Ishikawa (cell line): ENCODE data around the gene CD74.

Experiments used
- CEBPB ChIP-seq: IDR thresholded peaks from 2 replicates; pipeline ENCODE4 v1.6.1; 2012
- CREB1 ChIP-seq: IDR thresholded peaks from 2 replicates; pipeline ENCODE4 v1.6.1; 2012; ENCODE audit warnings: low read depth
- EGR1 ChIP-seq: IDR thresholded peaks from 2 replicates; pipeline ENCODE4 v1.6.1; 2012
- FOXM1 ChIP-seq: IDR thresholded peaks from 2 replicates; pipeline ENCODE4 v1.6.1; 2012; ENCODE audit warnings: low read depth, borderline replicate concordance
- NFIC ChIP-seq: IDR thresholded peaks from 2 replicates; pipeline ENCODE4 v1.6.1; 2012
- RAD21 ChIP-seq: IDR thresholded peaks from 2 replicates; pipeline ENCODE4 v1.6.1; 2012; ENCODE audit warnings: low read depth
- TAF1 ChIP-seq: IDR thresholded peaks from 2 replicates; pipeline ENCODE4 v1.6.1; 2012; ENCODE audit warnings: low read depth, mild to moderate bottlenecking
- TCF12 ChIP-seq: IDR thresholded peaks from 2 replicates; pipeline ENCODE4 v1.6.1; 2012; ENCODE audit warnings: low read depth
- TEAD4 ChIP-seq: IDR thresholded peaks from 2 replicates; pipeline ENCODE4 v1.6.1; 2012
- YY1 ChIP-seq: IDR thresholded peaks from 2 replicates; pipeline ENCODE4 v1.6.1; 2012; ENCODE audit warnings: low read depth
- ZBTB7A ChIP-seq: IDR thresholded peaks from 2 replicates; pipeline ENCODE4 v1.6.1; 2012; ENCODE audit warnings: low read depth
- TF ChIP-seq, protein P1 (sequence below): IDR thresholded peaks from 2 replicates; pipeline ENCODE4 v1.6.1; 2012; ENCODE audit warnings: low read depth, mild to moderate bottlenecking
- TF ChIP-seq, protein P2 (sequence below): IDR thresholded peaks from 2 replicates; pipeline ENCODE4 v1.6.1; 2012
- TF ChIP-seq, protein P3 (sequence below): IDR thresholded peaks from 2 replicates; pipeline ENCODE4 v1.6.1; 2012

The CD74 gene

DNA sequence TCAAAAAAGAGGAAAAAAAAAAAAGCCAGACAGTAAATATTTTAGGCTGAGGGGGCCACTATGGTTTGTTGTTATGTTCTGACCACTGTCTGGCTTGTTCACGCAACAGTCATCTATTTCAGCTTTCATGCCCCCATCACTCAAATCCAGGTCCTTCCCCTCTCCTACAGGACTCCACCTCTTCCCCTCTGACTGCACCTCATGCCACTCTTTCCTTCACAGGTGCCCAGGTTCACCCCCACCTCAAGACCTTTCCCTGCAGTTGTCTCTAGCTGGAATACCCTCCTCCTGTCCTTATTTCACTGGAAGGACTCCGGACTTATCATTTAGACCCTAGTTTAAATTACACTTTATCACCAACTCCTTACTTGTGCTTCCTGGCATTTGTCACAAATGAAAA lies 33.4 kb upstream of the CD74 start:
- TF ChIP-seq TEAD4 (no peak), TCF12 (no peak), NFIC (no peak), FOXM1 (no peak), ZBTB7A (no peak)
- TF ChIP-seq, protein P1, sequence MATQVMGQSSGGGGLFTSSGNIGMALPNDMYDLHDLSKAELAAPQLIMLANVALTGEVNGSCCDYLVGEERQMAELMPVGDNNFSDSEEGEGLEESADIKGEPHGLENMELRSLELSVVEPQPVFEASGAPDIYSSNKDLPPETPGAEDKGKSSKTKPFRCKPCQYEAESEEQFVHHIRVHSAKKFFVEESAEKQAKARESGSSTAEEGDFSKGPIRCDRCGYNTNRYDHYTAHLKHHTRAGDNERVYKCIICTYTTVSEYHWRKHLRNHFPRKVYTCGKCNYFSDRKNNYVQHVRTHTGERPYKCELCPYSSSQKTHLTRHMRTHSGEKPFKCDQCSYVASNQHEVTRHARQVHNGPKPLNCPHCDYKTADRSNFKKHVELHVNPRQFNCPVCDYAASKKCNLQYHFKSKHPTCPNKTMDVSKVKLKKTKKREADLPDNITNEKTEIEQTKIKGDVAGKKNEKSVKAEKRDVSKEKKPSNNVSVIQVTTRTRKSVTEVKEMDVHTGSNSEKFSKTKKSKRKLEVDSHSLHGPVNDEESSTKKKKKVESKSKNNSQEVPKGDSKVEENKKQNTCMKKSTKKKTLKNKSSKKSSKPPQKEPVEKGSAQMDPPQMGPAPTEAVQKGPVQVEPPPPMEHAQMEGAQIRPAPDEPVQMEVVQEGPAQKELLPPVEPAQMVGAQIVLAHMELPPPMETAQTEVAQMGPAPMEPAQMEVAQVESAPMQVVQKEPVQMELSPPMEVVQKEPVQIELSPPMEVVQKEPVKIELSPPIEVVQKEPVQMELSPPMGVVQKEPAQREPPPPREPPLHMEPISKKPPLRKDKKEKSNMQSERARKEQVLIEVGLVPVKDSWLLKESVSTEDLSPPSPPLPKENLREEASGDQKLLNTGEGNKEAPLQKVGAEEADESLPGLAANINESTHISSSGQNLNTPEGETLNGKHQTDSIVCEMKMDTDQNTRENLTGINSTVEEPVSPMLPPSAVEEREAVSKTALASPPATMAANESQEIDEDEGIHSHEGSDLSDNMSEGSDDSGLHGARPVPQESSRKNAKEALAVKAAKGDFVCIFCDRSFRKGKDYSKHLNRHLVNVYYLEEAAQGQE = no peak
- TF ChIP-seq, protein P2, sequence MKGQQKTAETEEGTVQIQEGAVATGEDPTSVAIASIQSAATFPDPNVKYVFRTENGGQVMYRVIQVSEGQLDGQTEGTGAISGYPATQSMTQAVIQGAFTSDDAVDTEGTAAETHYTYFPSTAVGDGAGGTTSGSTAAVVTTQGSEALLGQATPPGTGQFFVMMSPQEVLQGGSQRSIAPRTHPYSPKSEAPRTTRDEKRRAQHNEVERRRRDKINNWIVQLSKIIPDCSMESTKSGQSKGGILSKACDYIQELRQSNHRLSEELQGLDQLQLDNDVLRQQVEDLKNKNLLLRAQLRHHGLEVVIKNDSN = no peak
- TF ChIP-seq, protein P3, sequence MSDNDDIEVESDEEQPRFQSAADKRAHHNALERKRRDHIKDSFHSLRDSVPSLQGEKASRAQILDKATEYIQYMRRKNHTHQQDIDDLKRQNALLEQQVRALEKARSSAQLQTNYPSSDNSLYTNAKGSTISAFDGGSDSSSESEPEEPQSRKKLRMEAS = no peak

DNA sequence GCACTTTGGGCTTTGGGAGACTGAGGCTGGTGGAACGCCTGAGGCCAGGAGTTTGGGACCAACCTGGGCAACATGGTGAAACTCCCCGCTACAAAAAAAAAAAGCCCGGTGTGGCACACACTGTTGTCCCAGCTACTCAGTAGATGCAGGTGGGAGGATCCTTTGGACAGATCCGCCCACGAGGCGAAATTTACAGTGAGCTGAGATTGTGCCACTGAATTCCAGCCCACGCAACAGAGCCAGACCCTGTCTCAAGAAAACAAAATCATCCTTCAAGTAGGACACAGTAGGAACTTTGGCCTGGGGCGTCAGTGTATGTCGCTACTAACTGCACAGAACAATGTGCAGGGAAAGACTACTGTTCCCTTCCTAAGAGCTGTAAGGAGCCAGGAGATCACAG lies 32.1 kb upstream of the CD74 start:
- TF ChIP-seq YY1 = no peak
- no peak for TF ChIP-seq TAF1
- TF ChIP-seq RAD21 = no peak
- TF ChIP-seq NFIC = no peak
- TF ChIP-seq TCF12 = no peak

DNA sequence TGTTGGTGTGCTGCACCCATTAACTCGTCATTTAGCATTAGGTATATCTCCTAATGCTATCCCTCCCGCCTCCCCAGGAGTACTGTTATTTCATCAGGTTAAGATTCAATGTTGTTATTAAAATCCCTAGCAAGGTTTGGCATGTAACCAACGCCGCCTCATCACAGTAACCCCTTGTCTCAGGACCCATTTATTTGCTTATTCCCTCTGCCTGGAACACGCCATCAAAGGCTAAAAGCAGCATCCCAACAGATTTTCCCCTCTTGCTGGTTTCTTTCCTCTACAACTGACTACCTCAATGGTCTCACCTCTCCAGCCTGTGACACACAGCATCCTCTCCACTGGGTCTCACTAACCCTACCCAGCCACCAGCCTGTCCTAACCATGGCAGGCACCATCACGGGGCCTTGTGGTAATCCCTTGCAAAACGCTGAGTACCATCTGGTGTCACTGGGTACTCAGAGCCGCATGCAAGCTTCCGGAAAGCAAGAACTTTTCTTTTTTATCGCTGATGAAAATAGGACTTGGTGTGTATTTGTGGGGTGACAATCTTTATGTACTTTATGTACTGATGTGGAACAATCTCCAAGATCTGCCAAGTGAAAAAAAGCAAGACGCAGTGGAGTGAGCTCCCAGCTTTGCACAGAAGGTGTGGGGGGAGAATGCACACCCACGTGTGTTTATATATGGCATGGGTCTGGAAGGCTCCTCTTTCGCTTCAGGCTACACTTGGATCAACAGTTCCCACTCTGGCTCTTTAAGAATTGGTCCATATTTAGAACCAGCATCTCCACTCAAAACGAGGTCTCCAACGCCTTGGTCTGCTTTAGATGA lies 30.7 kb upstream of the CD74 start:
- TF ChIP-seq RAD21 (no peak), TCF12 (no peak), ZBTB7A (no peak), CREB1 (no peak), TAF1 (no peak)
- TF ChIP-seq, protein P3 = no peak
- TF ChIP-seq, protein P2 = no peak

DNA sequence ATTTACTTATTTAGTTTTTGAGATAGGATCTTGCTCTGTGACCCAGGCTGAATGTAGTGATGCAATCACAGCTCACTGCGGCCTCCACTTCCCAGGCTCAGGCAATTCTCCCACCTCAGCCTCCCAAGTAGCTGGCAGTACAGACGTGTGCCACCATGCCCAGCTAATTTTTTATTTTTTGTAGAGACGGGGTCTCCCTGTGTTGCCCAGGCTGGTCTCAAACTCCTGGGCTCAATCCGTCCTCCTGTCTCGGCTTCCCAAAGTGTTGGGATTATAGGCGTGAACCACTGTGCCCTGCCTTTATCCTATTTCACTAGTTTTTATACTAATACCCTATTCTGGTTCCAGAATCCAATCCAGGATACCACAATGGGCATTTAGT lies 30.0 kb upstream of the CD74 start:
- TF ChIP-seq EGR1 (no peak), TCF12 (no peak), TEAD4 (no peak), CREB1 (no peak), CEBPB (peak; percentile 73; the same call in 1 of the 2 replicates)
- TF ChIP-seq, protein P1 = no peak

DNA sequence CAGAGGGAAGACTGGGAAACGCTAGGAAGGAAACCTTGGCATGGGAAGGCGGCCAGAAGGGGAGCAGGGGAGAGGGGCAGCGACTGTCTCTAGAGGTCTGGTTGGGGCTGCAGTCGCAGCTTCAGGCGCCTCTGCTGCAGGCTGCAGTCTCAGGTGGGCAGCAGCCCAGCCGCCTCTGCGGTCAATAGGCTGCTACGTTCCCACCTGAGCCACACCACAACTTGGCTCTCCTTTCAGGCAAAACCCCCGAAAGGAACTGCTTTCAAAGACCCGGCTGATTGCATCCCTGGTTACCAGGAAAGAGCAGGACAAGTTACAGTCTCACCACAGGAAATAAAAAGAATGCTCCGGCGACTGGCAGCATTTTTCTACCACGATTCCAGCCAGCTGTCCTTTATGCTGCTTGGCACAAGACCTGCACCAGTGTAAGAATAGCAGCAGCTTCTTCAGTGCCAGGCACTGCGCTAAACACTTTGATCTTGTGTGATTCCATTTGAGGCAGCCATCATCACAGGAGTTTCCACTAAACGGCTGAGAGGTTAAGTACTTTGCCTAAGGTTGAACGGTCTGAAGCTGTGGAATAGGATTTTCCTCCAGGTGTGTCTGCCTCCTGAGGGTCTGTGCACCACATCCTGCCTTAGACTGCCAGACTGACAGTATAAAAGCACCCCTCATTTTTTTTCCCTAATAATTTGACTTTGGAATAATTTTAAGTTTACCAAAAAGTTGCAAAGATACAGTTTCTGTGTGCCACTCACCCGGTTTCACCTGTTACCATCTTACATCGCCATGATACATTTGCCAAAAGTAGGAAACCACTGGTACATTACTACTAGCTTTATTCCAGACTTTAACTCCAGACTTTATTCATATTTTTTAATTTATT lies 29.3 kb upstream of the CD74 start:
- TF ChIP-seq YY1 = no peak
- TF ChIP-seq, protein P3 = 0 out of 2 replicates have a peak, but pooled peaks have one; percentile 32

DNA sequence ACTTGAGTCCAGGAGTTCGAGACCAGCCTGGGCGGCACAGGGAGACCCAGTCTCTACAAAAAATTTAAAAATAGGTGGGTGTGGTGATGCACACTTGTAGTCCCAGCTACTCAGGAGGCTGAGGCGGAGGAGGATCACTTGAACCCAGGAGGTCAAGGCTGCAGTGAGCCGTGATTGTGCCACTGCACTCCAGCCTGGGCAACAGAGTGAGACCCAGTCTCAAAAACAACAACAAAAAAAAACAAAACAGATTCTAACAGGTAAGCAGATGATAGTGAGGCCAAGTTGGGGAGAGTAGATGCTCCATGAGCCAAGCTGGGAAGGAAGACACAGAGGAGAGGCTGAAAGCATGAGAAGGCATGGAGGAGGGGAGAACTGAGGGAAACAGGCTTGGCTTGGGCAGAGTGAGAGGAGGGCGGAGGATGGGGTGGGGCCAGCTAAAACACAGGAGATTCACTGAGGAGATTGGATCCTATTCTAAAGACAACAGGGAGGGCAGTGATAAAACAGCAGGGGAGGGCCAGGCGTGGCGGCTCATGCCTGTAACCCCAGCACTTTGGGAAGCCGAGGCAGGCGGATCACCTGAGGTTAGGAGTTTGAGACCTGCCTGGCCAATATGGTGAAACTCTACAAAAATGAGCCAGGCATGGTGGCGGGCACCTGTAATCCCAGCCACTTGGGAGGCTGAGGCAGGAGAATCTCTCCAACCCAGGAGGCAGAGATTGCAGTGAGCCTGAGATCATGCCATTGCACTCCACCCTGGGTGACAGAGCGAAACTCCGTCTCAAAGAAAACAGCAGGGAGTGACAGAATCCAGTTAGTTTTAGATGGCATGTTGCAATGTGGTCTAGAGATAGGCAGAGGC lies 28.5 kb upstream of the CD74 start:
- TF ChIP-seq, protein P1 = no peak
